ENCODE data around the gene WEE2. TPM values are rescaled to one million over a fixed set of nuclear protein-coding genes. Genes with fewer than 3 reads are reported as not detected.

The WEE2 gene
- total and polyA plus RNA-seq, 9 of the 15 experiments (the other 6 are each of a cell fraction or from before 2014, with no cell fraction given) = not detected

DNA sequence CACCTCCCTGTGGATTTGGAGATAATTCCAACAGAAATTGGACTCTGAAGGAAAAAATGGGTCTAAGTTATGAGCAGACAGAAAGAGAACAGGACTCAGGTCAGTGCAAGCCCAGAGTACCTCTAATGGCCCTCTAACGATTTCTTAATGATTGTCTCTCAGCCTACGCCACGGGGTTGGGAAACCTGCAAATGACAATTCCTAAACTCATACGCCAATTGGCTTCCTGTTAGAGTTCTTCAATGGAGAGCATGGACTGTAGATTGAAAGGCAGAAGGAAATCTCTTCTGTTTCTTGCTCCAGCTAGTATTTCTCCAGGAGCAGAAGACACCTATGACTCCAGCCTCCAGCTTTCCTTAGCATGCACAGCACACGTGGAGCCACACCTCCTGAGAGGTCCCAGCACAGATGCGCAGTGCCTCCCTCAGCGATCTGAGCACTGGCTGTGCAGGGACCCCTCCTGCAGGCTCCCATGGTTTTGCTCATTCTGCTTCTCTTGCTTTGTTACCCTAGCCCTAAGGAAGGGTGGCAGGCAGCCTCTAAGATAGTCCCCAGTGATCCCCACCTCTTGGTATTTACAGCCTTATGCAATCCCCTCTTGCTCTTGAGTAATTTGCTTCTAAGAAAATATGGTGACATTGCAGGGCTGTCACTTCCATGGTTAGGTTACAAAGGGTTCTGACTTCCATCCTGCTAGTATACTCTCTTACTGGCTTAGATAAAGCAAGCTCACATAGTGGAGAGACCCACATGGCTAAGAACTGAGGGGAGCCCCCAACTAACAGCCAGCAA, 36.3 kb upstream of the WEE2 start:
- BruUV-seq (replicated peaks) = no TSS peak
- ATAC-seq = peak; percentile 13; the same call in 2 of the 3 replicates
- TF ChIP-seq, protein P1, sequence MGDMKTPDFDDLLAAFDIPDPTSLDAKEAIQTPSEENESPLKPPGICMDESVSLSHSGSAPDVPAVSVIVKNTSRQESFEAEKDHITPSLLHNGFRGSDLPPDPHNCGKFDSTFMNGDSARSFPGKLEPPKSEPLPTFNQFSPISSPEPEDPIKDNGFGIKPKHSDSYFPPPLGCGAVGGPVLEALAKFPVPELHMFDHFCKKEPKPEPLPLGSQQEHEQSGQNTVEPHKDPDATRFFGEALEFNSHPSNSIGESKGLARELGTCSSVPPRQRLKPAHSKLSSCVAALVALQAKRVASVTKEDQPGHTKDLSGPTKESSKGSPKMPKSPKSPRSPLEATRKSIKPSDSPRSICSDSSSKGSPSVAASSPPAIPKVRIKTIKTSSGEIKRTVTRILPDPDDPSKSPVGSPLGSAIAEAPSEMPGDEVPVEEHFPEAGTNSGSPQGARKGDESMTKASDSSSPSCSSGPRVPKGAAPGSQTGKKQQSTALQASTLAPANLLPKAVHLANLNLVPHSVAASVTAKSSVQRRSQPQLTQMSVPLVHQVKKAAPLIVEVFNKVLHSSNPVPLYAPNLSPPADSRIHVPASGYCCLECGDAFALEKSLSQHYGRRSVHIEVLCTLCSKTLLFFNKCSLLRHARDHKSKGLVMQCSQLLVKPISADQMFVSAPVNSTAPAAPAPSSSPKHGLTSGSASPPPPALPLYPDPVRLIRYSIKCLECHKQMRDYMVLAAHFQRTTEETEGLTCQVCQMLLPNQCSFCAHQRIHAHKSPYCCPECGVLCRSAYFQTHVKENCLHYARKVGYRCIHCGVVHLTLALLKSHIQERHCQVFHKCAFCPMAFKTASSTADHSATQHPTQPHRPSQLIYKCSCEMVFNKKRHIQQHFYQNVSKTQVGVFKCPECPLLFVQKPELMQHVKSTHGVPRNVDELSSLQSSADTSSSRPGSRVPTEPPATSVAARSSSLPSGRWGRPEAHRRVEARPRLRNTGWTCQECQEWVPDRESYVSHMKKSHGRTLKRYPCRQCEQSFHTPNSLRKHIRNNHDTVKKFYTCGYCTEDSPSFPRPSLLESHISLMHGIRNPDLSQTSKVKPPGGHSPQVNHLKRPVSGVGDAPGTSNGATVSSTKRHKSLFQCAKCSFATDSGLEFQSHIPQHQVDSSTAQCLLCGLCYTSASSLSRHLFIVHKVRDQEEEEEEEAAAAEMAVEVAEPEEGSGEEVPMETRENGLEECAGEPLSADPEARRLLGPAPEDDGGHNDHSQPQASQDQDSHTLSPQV (IDR thresholded peaks at IDR 0.05) = no peak
- TF ChIP-seq GABPB2 (CRISPR knock-in tag; conservative IDR thresholded peaks at IDR 0.05) = no peak
- TF ChIP-seq OTX1 (CRISPR knock-in tag; IDR thresholded peaks at IDR 0.05) = no peak
- peak in 1 of 2 experiments; percentile 33; a peak in 1 of 4 replicates for TF ChIP-seq NRF1 (conservative IDR thresholded peaks at IDR 0.05 in 1 of 2, IDR thresholded peaks at IDR 0.05 in 1 of 2)
- no peak for TF ChIP-seq EP300 (IDR thresholded peaks at IDR 0.05; ENCODE audit: low read length)
- TF ChIP-seq CEBPB (tag; IDR thresholded peaks at IDR 0.05) = peak; percentile 50
- peak in 1 of 2 experiments; percentile 25; a peak in 1 of 4 replicates for TF ChIP-seq TRIM24 (IDR thresholded peaks at IDR 0.05)

More for the DNA sequence above, 36.3 kb upstream of the WEE2 start:
- no peak overlapping the region for H3K9ac ChIP-seq (ENCODE audit: insufficient read depth in 1 of 2, low read depth in 2 of 2, low read length in 2 of 2)
- no peaks in the 10 kb centered on the region for H3K79me2 ChIP-seq (ENCODE audit: control insufficient read depth, insufficient read depth, low read length)
- in situ Hi-C loops (cut with MboI) (no loop called here), intact Hi-C loops (cut with micrococcal nuclease) (no loop called here)
- H3K27me3 ChIP-seq (ENCODE audit: control insufficient read depth in 2 of 2, insufficient read depth in 2 of 2, low read length in 2 of 2) = peaks cover 15 to 31% of the 10 kb centered on the region in 2 experiments
- WGBS (ENCODE audit: insufficient coverage, low coverage, missing lambda C conversion rate) = 5% methylated on average over 7 of the region's 7 CpGs
- H3K4me1 ChIP-seq (replicated peaks in 1 of 2; ENCODE audit: control insufficient read depth in 2 of 2, insufficient read depth in 2 of 2, low read length in 2 of 2) = peaks cover 0 to 3% of the 10 kb centered on the region in 2 experiments; a peak in 2 of 5 replicates
- no peak overlapping the region for H3K4me2 ChIP-seq (ENCODE audit: insufficient read depth, low read length)
- H3K9me3 ChIP-seq (replicated peaks; ENCODE audit: control insufficient read depth, insufficient read depth, low read depth, low read length) = no peaks in the 10 kb centered on the region
- CTCF ChIA-PET (ENCODE audit: low intra/inter-chr PET ratio) = no interaction called here
- H2AFZ ChIP-seq (ENCODE audit: low read depth, low read length) = no peak overlapping the region
- DNase-seq (ENCODE audit: extremely low read depth in 1 of 4, low spot score in 3 of 4) = no peak
- POLR2A ChIA-PET = interaction anchor here (0.6 to 0.8 kb wide), 3 partner anchors 14 to 521 kb away, joined by 3 read pairs; no protein-coding TSS in a partner anchor
- H3K27ac ChIP-seq (ENCODE audit: extremely low read depth, low read depth, low read length) = no peak overlapping the region
- no peaks in the 10 kb centered on the region for H4K20me1 ChIP-seq (replicated peaks; ENCODE audit: control insufficient read depth, insufficient read depth, low read length)
- H3K4me3 ChIP-seq = no peak overlapping the region
- no peaks in the 10 kb centered on the region for H3K36me3 ChIP-seq (ENCODE audit: control insufficient read depth, insufficient read depth, low read length)
- no peaks in the 10 kb centered on the region for H3K9me1 ChIP-seq (ENCODE audit: control insufficient read depth, insufficient read depth, low read length)
- no peak for FAIRE-seq

Data from K562 (cell line).